Heart right ventricle (tissue), 16 donors: ENCODE results near the gene ZC3H13. TPM values are rescaled to one million over a fixed set of nuclear protein-coding genes. Genes with fewer than 3 reads are reported as not detected.

Experiments
- ATAC-seq, 8 donors: fragments of 200-7000 bp; cut with Tn5 transposase; one replicate each; pipeline ENCODE4 v1.9.1; 2020; ENCODE audit warnings: mild to moderate bottlenecking in 8 of 8, moderate library complexity in 8 of 8, moderate number of reproducible peaks in 1 of 8
- DNase-seq, 2 donors: peaks; one replicate each; pipeline ENCODE4 v3.0.0-alpha.2; 2020
- H3K27ac ChIP-seq, 10 donors: fragments of 200-600 bp; sonication (generic) in 2 of 10; one replicate each; pipeline versions ENCODE4 v1.5.0 to v1.8.0; 2020 to 2022; ENCODE audit warnings: mild to moderate bottlenecking in 3 of 10
- H3K27me3 ChIP-seq, 7 donors: fragments of 200-600 bp; one replicate each; pipeline ENCODE4 v1.8.0; 2021 to 2022; ENCODE audit warnings: mild to moderate bottlenecking in 2 of 7
- H3K36me3 ChIP-seq, 9 donors: fragments of 200-600 bp; sonication (generic) in 1 of 9; one replicate each; pipeline versions ENCODE4 v1.5.0 to v1.8.0; 2020 to 2022; ENCODE audit warnings: mild to moderate bottlenecking in 2 of 9
- H3K4me1 ChIP-seq, 9 donors: fragments of 200-600 bp; sonication (generic) in 1 of 9; one replicate each; pipeline versions ENCODE4 v1.5.0 to v1.8.0; 2020 to 2022; ENCODE audit warnings: mild to moderate bottlenecking in 4 of 9
- H3K4me3 ChIP-seq, 10 donors: fragments of 200-600 bp; sonication (generic) in 2 of 10; one replicate each; pipeline versions ENCODE4 v1.5.0 to v1.8.0; 2020 to 2022; ENCODE audit warnings: mild to moderate bottlenecking in 7 of 10, moderate library complexity in 2 of 10
- H3K9me3 ChIP-seq, 11 donors: fragments of 200-600 bp in 10 of 11; sonication (generic) in 2 of 11; one replicate each; pipeline versions ENCODE4 v1.5.0 to v1.8.0; 2013 to 2022; ENCODE audit warnings: mild to moderate bottlenecking in 2 of 11, control low read depth in 1 of 11, moderate library complexity in 1 of 11
- WGBS, 2 donors: extraction: QIAGEN DNeasy Blood & Tissue Kit; methylation state at CpG; one replicate each; pipeline ENCODE4 v1.1.7; 2013; ENCODE audit warnings: inconsistent platforms in 1 of 2; 5-methylcytosine and 5-hydroxymethylcytosine counted together
- intact Hi-C, 10 donors: fragments of 100-400 bp; cut with DNase I; formaldehyde crosslinking; loops; one replicate each; pipeline versions ENCODE4 v1.11.1 to v1.14.2; 2022
- polyA plus RNA-seq, 2 donors: library from polyadenylated mRNA; stranded (reverse); fragments of 200-250 nt; gene quantifications; one replicate each; pipeline ENCODE4 v1.2.3, GENCODE V29; 2013
- total RNA-seq, 10 donors: library from RNA; stranded (reverse); fragmentation: NEBNext Ultra II Directional in 3 of 10; extraction: Animal tissue kit (Norgen Biotek cat#: 25700) in 3 of 10; gene quantifications; one replicate each; pipeline versions ENCODE4 v1.2.1 to v1.2.4, GENCODE V29; 2021 to 2023
- TF ChIP-seq, protein P1 (sequence below), 9 donors: fragments of 200-600 bp; sonication (generic) in 2 of 9; IDR thresholded peaks; one replicate each; pipeline versions ENCODE4 v1.5.0 to v1.8.0; 2021 to 2022; ENCODE audit warnings: antibody characterized with exemption in 9 of 9, mild to moderate bottlenecking in 5 of 9, moderate library complexity in 1 of 9
- donor health status: Arrhythmogenic right ventricular cardiomyopathy.
- donor health status: ischemic (EF 13 %, LVEDD 7.1; RV severe dilation, severe dysfunction).
- donor health status: healthy with polysubstance abuse.
- donor health status: DM: no; HTN: yes; CAD: no.
- donor health status: DM: no; HTN: no; CAD: no.
- donor health status: ischemic (EF 25% LVEDD 6.9; RV normal size, moderate dysfunction).
- donor health status: ischemic (EF 25% LVEDD 5.7; RV mildly dilated, moderate dysfunction).
- donor health status: healthy.
- donor health status: DM: yes; HTN: yes; CAD: no.
- donor health status: Ischemic cardiomyopathy.
- donor health status: ischemic (EF 35%, LVEDD 5.7; RV mildly dilated, moderate dysfunction).
- donor health status: nonischemic (EF 11% LVEDD 7.7; RV severe dilation, severe dysfunction).
- donor health status: DM: yes; HTN: yes; CAD: no.
- donor health status: PGD.
- donor health status: ischemic (EF 29% LVEDD 5.4; RV normal size, mild dysfunction).
- donor health status: nonischemic (EF 23%, LVEDD 6.1; RV moderate dilation, normal function).

Gene ZC3H13
- total and polyA plus RNA-seq, 12 donors: 6.7 to 50.1 (median 43.4) TPM

DNA sequence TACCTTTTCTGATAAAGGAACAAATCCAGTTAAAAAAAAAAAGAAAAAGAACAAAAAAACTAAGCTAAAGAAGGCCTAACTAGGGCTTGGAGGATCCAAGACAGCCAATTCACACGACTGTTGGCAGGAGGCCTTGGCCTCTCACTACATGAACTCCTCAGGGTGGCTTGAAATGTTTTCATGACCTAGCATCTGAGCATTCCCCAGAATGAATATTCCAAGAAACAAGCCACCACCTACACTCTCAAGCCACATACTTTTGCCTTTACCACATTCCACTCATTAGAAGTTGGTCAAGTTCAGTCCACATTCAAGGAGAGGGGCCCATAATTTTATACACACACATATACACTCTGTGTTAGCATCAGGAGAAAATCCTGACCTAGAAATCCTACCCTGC, 103.4 kb downstream of the ZC3H13 start:
- 74 to 81% methylated on average over 1 of the region's 1 CpG for WGBS, 2 donors
- peak in 1 of 8 donors; percentile 8 for ATAC-seq

DNA sequence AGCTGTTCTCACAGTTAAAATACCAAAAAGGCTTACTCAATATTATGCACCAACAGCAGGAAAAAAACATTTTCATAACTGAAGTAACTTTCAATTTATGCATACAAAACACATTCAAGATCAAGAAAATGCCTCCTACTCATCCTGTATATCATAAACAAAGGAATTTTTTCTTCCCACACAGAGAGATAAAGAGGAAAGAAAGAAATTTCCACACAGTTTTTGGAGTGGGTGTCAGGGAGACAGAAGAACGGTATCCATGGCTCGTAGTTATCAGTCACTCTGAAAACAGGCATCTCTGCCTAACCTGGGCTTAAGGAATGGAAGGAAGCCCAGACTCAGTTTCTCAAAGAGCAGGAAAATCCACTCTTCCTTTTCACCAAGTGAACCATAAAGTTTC, 108.6 kb downstream of the ZC3H13 start:
- H3K4me3 ChIP-seq: no peak overlapping the region
- intact Hi-C loops: no loop called here
- TF ChIP-seq, protein P1, sequence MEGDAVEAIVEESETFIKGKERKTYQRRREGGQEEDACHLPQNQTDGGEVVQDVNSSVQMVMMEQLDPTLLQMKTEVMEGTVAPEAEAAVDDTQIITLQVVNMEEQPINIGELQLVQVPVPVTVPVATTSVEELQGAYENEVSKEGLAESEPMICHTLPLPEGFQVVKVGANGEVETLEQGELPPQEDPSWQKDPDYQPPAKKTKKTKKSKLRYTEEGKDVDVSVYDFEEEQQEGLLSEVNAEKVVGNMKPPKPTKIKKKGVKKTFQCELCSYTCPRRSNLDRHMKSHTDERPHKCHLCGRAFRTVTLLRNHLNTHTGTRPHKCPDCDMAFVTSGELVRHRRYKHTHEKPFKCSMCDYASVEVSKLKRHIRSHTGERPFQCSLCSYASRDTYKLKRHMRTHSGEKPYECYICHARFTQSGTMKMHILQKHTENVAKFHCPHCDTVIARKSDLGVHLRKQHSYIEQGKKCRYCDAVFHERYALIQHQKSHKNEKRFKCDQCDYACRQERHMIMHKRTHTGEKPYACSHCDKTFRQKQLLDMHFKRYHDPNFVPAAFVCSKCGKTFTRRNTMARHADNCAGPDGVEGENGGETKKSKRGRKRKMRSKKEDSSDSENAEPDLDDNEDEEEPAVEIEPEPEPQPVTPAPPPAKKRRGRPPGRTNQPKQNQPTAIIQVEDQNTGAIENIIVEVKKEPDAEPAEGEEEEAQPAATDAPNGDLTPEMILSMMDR (IDR thresholded peaks at IDR 0.05): no peak
- 37 to 53% methylated on average over 2 of the region's 2 CpGs for WGBS, 2 donors
- H3K36me3 ChIP-seq: no peaks in the 10 kb centered on the region
- H3K27me3 ChIP-seq: peaks cover 0 to 13% (median 0%) of the 10 kb centered on the region in 7 donors
- DNase-seq (no peak), ATAC-seq (no peak)
- no peaks in the 10 kb centered on the region for H3K4me1 ChIP-seq
- no peaks in the 10 kb centered on the region for H3K9me3 ChIP-seq
- H3K27ac ChIP-seq: no peak overlapping the region

More for the DNA sequence above, 103.4 kb downstream of the ZC3H13 start:
- peaks cover 0 to 4% (median 0%) of the 10 kb centered on the region in 9 donors for H3K36me3 ChIP-seq
- H3K4me3 ChIP-seq: no peak overlapping the region
- peaks cover 0 to 6% (median 0%) of the 10 kb centered on the region in 7 donors for H3K27me3 ChIP-seq
- no peaks in the 10 kb centered on the region for H3K9me3 ChIP-seq
- peak overlapping the region in 1 of 10 donors; percentile 84 for H3K27ac ChIP-seq
- TF ChIP-seq, protein P1 (IDR thresholded peaks at IDR 0.05): no peak
- peaks cover 0 to 20% (median 0%) of the 10 kb centered on the region in 9 donors for H3K4me1 ChIP-seq
- intact Hi-C loops: no loop called here
- DNase-seq: no peak

DNA sequence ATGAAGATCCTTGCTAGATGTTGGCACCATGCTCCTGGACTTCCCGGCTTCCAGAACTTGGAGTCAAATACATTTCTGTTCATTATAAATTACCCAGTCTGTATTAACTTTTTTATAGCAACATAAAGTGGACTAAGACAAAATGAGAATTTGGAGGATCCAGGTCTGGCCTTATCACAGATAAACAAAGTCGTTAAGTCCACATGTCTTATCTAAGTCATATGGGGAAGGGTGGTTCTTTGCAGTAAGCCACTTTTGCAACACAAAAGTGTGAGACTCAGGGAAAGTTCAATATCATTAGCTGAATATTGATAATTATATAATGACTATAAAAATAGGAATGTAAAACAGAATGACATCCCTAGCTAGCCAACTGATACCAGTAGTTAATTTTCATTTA, 109.4 kb downstream of the ZC3H13 start:
- Histone ChIP-seq H3K4me1 (no peaks in the 10 kb centered on the region), H3K9me3 (no peaks in the 10 kb centered on the region), H3K36me3 (no peaks in the 10 kb centered on the region), H3K27me3 (peaks cover 0 to 13% (median 0%) of the 10 kb centered on the region in 7 donors), H3K27ac (no peak overlapping the region), H3K4me3 (no peak overlapping the region)
- TF ChIP-seq, protein P1 (IDR thresholded peaks at IDR 0.05): no peak
- ATAC-seq (no peak), DNase-seq (no peak)
- intact Hi-C loops: no loop called here
- WGBS, 2 donors: 60 to 63% methylated on average over 2 of the region's 2 CpGs

DNA sequence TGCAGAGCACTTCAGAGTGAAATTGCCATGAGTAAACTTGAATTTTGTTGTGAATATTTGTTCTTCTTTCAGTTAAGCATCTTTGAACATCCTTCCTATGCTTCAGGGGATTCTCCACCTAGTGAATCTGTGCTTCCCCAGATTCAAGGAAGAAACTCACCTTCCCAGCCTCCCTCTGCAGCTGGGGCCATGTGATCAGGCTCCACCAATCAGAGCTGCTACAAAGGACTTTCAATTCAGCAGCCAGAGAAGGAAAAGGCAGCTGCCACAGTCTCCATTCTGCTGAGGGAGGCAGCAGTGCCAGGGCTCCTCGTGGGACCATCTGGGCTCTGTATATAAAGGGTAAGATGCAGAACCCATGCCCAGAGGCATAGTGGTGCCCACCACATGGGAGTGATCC, 111.3 kb downstream of the ZC3H13 start:
- no peak overlapping the region for H3K4me3 ChIP-seq
- ATAC-seq (no peak), DNase-seq (no peak)
- intact Hi-C loops: no loop called here
- H3K4me1 ChIP-seq: no peaks in the 10 kb centered on the region
- no peaks in the 10 kb centered on the region for H3K9me3 ChIP-seq
- H3K36me3 ChIP-seq: no peaks in the 10 kb centered on the region
- H3K27me3 ChIP-seq: peaks cover 0 to 13% (median 0%) of the 10 kb centered on the region in 7 donors
- WGBS, 2 donors: 65 to 69% methylated on average over 1 of the region's 1 CpG
- no peak overlapping the region for H3K27ac ChIP-seq
- TF ChIP-seq, protein P1 (IDR thresholded peaks at IDR 0.05): no peak
